Glutamatergic neuron (in vitro differentiated cells): ENCODE results near the gene LOXL4. TPM values are rescaled to one million over a fixed set of nuclear protein-coding genes. Genes with fewer than 3 reads are reported as not detected.

ENCODE experiments used
- DNase-seq: peaks from one replicate; pipeline ENCODE4 v3.0.0; 2022
- H3K27ac Mint-ChIP-seq: one replicate; pipeline ENCODE4 v1.8.0; 2020; ENCODE audit warnings: mild to moderate bottlenecking, mixed read lengths, inconsistent platforms; ENCODE audit not compliant: unreplicated experiment
- H3K27me3 Mint-ChIP-seq: one replicate; pipeline ENCODE4 v1.8.0; 2020; ENCODE audit warnings: mild to moderate bottlenecking, moderate library complexity, mixed read lengths, inconsistent platforms; ENCODE audit not compliant: unreplicated experiment
- H3K36me3 Mint-ChIP-seq: one replicate; pipeline ENCODE4 v1.8.0; 2020; ENCODE audit warnings: mild to moderate bottlenecking, mixed read lengths, inconsistent platforms; ENCODE audit not compliant: unreplicated experiment
- H3K4me1 Mint-ChIP-seq: one replicate; pipeline ENCODE4 v1.8.0; 2020; ENCODE audit warnings: mild to moderate bottlenecking, low read depth, mixed read lengths, inconsistent platforms; ENCODE audit not compliant: unreplicated experiment
- H3K4me3 Mint-ChIP-seq: one replicate; pipeline ENCODE4 v1.8.0; 2020; ENCODE audit warnings: mild to moderate bottlenecking, mixed read lengths, inconsistent platforms; ENCODE audit not compliant: unreplicated experiment
- H3K9me3 Mint-ChIP-seq: one replicate; pipeline ENCODE4 v1.8.0; 2020; ENCODE audit warnings: mild to moderate bottlenecking, moderate library complexity, mixed read lengths, inconsistent platforms; ENCODE audit not compliant: unreplicated experiment
- total RNA-seq: library from RNA; stranded (reverse); fragmentation: NEBNext Ultra II Directional; extraction: Animal tissue kit (Norgen Biotek cat#: 25700); gene quantifications from one replicate; pipeline ENCODE4 v1.2.1, GENCODE V29; 2021; ENCODE audit not compliant: unreplicated experiment
- TF ChIP-seq, protein P1 (sequence below): fragments of 200-600 bp; sonication (generic); IDR thresholded peaks from one replicate; pipeline ENCODE4 v1.5.0; 2021; ENCODE audit not compliant: partially characterized antibody, unreplicated experiment

Gene LOXL4
- total RNA-seq, 1 donor from 2014 or later: 6.1 TPM

DNA sequence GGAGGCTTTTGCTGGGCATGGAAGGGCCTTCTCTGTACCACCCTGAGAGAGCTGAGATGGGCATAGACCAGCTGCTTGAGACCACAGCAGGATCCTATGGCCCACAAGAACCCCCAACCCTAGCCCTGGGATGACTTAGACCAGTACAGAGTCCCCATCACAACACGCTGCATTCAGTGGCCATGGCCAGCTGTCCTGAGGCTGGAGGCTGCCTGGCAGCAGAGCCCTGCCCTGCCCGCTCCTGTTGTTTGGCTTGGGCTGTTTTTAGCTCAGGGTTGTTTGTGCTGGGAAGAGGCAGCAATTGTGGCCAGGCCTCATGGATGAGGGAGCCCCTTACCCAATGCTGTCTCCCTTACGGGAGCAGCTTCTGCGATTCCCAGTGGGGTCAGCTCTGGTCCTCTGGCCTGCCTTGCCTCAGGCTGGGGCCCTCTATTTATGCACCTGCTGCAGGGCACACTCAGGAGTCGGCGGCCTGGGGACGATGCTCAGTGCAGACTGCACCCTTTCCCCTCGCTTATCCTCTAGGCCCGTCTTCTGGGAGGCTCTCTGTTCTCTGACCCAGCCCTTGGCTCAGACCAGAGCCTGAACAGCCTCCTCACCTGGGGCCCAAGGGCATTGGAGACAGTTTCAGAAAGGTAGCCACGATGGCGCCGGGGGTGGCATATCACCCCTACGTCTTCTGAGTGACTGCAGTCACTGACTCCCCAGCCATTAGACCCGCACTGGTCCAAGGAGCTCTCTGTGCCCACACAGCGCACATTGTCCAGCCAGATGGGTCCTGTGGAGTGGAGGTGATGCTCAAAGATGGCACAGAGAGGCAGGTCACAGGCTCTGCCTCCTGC lies 6.3 kb downstream of the LOXL4 start:
- Mint-ChIP-seq H3K27me3 (peaks cover 5% of the 10 kb centered on the region), H3K4me3 (no peak overlapping the region)
- no peak for DNase-seq

DNA sequence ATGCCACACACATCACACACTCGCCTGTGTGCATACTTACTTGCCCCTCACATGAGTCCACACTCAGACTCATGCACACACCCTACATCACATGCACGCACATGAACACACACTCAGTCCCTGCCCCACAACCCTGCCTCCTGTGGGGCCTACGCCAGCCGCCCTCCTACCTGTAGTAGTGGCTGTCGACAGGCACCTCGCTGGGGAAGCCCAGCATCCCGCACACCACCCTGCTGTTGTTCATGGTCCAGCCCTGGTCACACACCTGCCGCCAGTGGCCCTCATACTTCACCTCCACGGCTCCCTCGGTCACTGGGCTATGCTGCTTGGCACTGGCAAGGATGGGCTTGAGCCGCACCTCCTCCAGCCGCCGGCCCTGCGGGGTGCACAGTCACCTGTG lies 7.2 kb downstream of the LOXL4 start:
- Mint-ChIP-seq H3K36me3 (no peaks in the 10 kb centered on the region), H3K4me1 (peaks cover 17% of the 10 kb centered on the region), H3K9me3 (peaks cover 11% of the 10 kb centered on the region), H3K27ac (no peak overlapping the region), H3K27me3 (peaks cover 8% of the 10 kb centered on the region), H3K4me3 (no peak overlapping the region)
- TF ChIP-seq, protein P1, sequence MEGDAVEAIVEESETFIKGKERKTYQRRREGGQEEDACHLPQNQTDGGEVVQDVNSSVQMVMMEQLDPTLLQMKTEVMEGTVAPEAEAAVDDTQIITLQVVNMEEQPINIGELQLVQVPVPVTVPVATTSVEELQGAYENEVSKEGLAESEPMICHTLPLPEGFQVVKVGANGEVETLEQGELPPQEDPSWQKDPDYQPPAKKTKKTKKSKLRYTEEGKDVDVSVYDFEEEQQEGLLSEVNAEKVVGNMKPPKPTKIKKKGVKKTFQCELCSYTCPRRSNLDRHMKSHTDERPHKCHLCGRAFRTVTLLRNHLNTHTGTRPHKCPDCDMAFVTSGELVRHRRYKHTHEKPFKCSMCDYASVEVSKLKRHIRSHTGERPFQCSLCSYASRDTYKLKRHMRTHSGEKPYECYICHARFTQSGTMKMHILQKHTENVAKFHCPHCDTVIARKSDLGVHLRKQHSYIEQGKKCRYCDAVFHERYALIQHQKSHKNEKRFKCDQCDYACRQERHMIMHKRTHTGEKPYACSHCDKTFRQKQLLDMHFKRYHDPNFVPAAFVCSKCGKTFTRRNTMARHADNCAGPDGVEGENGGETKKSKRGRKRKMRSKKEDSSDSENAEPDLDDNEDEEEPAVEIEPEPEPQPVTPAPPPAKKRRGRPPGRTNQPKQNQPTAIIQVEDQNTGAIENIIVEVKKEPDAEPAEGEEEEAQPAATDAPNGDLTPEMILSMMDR: no peak
- no peak for DNase-seq

More for the DNA sequence above, 6.3 kb downstream of the LOXL4 start:
- H3K36me3 Mint-ChIP-seq: no peaks in the 10 kb centered on the region
- H3K9me3 Mint-ChIP-seq: peaks cover 4% of the 10 kb centered on the region
- H3K4me1 Mint-ChIP-seq: peaks cover 14% of the 10 kb centered on the region
- H3K27ac Mint-ChIP-seq: no peak overlapping the region
- TF ChIP-seq, protein P1: no peak

DNA sequence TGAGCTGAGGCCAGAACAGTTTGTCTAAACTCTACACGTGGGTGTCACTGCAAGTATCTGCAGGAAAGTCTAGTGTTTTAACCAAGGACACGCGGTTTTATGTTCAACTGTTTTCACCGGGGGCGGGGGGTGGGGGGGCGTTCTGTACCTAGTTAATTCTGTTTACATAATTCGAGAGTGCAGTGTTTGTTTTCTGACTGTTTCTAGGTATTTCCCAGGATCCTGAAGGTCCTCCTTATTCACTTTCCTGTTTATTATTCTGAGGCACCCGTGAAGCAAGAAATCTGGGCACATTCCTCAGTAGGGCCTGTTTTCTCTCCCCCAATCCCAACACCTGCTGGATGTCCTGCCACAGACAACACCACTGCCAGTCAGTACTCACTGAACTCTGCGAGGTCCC lies 7.6 kb downstream of the LOXL4 start:
- H3K27ac Mint-ChIP-seq: no peak overlapping the region
- H3K4me3 Mint-ChIP-seq: no peak overlapping the region
- H3K36me3 Mint-ChIP-seq: no peaks in the 10 kb centered on the region

DNA sequence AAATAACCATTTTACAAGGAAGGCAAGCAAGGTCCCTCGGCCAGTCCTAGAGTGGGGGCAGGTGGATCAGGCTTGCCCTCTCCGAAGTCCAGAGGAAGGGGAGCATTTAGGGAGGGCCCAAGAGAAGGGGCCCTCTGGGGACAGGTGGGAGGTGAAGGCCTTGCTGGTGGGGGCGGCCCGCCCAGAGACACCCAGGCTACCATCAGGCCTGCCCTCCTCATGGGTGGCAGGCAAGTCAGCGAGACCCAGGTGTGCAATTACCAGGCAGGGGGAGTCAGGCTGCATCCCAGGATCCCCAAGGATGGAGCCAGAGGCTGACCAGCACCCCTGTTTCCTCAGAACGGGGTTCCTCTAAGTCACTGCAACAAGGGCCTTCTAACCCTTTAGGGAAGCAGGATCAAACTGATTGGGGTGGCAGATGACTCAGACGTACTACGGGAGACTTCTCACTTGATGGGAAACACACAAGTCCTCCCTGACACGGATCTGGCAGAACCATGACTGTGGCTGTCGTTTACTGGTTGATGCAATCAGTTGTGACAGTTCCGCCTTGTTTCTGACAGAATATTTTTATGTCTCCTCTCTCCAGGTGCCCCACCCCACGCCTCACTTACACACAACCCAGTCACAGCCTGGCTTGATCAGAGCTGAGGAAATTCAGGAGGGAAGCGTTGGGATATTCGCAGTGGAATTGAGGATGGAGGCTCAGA lies 8.2 kb downstream of the LOXL4 start:
- no peak for DNase-seq
- peaks cover 6% of the 10 kb centered on the region for H3K27me3 Mint-ChIP-seq
- no peak overlapping the region for H3K27ac Mint-ChIP-seq
- TF ChIP-seq, protein P1: no peak
- H3K4me1 Mint-ChIP-seq: peaks cover 21% of the 10 kb centered on the region
- peaks cover 11% of the 10 kb centered on the region for H3K9me3 Mint-ChIP-seq
- H3K36me3 Mint-ChIP-seq: no peaks in the 10 kb centered on the region
- no peak overlapping the region for H3K4me3 Mint-ChIP-seq

More for the DNA sequence above, 7.6 kb downstream of the LOXL4 start:
- no peak for DNase-seq
- TF ChIP-seq, protein P1: no peak
- Mint-ChIP-seq H3K27me3 (peaks cover 8% of the 10 kb centered on the region), H3K9me3 (peaks cover 11% of the 10 kb centered on the region), H3K4me1 (peaks cover 18% of the 10 kb centered on the region)
